Measurements from ENCODE around the gene MCL1.

DNA sequence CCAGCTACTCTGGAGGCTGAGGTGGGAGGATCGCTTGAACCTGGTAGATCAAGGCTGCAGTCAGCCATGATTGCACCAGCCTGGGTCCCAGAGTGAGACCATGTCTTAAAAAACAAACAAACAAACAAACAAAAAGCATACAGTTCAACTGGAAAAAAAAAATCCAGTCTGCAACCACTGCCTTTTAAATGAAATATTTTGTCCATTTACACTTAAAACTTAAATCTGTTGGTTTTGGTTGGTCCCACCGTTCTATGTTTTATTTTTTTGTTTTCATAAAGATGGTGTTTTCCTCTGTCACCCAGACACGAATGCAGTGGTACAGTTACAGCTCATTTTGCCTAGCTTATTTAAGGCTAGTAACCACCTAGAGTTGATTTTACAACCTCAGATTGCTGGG is 54.1 kb downstream of the MCL1 start:
- TF ChIP-seq, protein P1, sequence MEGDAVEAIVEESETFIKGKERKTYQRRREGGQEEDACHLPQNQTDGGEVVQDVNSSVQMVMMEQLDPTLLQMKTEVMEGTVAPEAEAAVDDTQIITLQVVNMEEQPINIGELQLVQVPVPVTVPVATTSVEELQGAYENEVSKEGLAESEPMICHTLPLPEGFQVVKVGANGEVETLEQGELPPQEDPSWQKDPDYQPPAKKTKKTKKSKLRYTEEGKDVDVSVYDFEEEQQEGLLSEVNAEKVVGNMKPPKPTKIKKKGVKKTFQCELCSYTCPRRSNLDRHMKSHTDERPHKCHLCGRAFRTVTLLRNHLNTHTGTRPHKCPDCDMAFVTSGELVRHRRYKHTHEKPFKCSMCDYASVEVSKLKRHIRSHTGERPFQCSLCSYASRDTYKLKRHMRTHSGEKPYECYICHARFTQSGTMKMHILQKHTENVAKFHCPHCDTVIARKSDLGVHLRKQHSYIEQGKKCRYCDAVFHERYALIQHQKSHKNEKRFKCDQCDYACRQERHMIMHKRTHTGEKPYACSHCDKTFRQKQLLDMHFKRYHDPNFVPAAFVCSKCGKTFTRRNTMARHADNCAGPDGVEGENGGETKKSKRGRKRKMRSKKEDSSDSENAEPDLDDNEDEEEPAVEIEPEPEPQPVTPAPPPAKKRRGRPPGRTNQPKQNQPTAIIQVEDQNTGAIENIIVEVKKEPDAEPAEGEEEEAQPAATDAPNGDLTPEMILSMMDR (IDR thresholded peaks at IDR 0.05) = no peak
- TF ChIP-seq NRF1 (IDR thresholded peaks at IDR 0.05; ENCODE audit: low read depth, low read length) = no peak
- TF ChIP-seq EZH2phosphoT487 (IDR thresholded peaks at IDR 0.05; ENCODE audit: borderline replicate concordance, low read depth) = no peak
- no peak for TF ChIP-seq EP300 (IDR thresholded peaks at IDR 0.05; ENCODE audit: borderline replicate concordance in 1 of 2, low read depth in 1 of 2, low read length in 1 of 2)
- TF ChIP-seq RAD21 (IDR thresholded peaks at IDR 0.05; ENCODE audit: low read length) = no peak
- TF ChIP-seq, protein P2, sequence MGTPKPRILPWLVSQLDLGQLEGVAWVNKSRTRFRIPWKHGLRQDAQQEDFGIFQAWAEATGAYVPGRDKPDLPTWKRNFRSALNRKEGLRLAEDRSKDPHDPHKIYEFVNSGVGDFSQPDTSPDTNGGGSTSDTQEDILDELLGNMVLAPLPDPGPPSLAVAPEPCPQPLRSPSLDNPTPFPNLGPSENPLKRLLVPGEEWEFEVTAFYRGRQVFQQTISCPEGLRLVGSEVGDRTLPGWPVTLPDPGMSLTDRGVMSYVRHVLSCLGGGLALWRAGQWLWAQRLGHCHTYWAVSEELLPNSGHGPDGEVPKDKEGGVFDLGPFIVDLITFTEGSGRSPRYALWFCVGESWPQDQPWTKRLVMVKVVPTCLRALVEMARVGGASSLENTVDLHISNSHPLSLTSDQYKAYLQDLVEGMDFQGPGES (IDR thresholded peaks at IDR 0.05; ENCODE audit: low read depth, low read length) = no peak
